Myocyte (in vitro differentiated cells): Measurements from ENCODE around the gene NUMBL. TPM values are rescaled to one million over a fixed set of nuclear protein-coding genes. Genes with fewer than 3 reads are reported as not detected.

Experiments used
- DNase-seq: peaks from one replicate; pipeline ENCODE4 v3.0.0-alpha.2; 2012; ENCODE audit warnings: low read depth
- total RNA-seq: library from RNA; depleted of rRNA; stranded (reverse); fragments of >200 nt; gene quantifications from 2 replicates; pipeline ENCODE4 v1.2.3, GENCODE V29; 2014

Gene NUMBL
- total RNA-seq, 1 donor from 2014 or later: 75.4 TPM

DNA sequence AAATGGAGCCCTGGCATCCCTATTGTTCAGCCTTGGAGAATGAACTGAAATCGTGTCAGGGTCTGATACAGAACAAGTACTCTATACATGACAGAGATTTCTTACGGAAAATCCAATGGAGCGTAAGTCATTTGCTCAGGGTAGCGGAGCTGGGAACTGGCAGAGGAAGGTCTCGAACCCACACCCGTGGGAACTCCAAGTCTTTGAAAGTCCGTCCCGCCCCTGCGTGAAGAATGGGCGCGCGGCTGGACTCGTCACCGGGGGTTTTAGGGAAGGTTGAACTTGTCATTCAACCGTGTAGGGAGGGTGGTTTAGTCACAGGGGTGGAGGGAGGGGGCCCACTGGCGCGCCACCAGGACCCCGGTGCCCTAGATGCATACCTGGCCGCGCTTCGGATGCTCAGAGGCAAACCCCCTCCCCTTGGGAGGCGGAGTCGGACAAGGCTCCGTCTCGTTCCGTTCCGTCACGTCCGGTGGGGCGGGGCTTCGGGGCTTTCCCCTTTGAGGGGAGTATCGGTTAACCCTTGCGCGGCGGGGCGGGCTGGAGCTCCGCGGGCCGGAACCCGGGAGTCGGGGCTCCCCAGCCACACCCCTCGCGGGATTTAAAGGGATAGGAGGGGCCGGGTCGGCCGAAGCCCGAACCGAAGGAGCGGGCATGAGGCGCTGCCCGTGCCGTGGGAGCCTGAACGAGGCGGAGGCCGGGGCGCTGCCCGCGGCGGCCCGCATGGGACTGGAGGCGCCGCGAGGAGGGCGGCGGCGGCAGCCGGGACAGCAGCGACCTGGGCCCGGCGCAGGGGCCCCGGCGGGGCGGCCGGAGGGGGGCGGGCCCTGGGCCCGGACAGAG is 26.3 kb upstream of the NUMBL start, which contains the start of the genes COQ8B and ITPKC:
Gene COQ8B, minus strand, starts transcription at position 405 of the 843 bp plus-strand sequence. CDS start 2,254 bp downstream, outside the sequence.
Gene ITPKC, plus strand, starts transcription at position 631 of the 843 bp plus-strand sequence. Its CDS starts 24 bp downstream, at position 655.
- peak; percentile 99 for DNase-seq

- DNase-seq: no peak
These were observed 25.6 kb upstream of the NUMBL start for GRCh38 chr19:40716031-40716481.

DNA sequence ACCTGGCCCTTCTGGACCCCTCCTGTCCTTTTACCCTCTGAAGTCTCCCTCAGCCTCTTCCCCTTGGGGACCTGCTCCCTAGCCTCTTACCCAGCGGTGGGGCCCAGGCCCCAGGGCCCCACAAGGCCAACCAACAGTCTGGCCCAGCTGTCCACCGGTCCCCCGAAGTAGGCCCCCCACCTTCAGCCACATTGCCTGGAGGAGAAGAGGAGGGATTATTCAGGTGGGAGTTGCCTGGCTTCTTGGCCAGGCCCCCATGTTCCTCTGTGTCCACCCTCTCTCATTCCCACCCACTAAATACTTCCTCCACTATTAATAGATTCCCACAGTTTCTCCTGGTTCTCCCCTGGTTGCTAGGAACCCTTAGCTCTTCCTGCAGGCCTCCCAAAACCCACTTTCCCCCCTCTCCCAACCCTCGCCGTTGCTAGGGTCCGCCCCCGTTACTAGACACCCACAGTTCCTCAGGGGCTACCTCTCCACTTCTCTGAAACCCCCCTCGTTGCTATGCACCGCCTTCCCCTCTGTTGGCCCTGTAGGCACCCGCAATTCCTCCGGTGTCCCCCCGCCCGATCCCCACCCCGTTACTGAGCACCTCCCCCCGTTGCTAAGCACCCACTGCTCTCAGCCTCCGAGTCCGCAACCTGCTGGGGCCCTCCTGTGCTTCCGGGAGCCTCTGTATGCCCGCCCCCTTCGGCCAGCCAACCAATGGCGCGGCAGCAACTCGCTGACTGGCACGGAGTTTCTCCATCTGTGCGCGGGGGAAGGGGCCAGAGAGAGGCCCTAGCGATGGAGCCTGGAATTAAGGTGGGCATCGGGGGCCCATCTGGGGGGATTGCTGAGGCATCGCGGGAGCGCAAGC is 24.2 kb upstream of the NUMBL start:
- DNase-seq: peak; percentile 96

- DNase-seq: no peak
These were observed 23.5 kb upstream of the NUMBL start for GRCh38 chr19:40713939-40714338.

DNA sequence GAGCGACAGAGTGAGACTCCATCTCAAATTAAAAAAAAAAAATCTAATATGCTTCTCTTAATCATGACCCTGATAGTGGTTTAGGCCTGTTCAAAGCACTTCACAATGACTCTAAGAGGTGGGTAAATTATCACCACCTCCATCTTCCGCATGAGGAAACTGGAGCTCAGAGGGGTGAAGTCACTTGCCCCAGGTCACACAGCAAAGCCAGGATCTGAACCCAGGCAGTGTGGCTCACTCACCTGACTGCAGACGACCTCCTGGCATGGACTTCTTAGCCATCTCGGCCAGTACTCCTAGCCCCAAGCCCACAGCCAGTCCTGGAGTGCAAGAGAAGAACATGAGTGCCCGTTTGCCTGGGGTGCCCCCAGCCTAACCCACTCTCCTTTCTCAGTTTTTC is 19.4 kb upstream of the NUMBL start:
- no peak for DNase-seq

GRCh38 chr19:40707615-40708014 is 17.2 kb upstream of the NUMBL start:
- DNase-seq: no peak

DNA sequence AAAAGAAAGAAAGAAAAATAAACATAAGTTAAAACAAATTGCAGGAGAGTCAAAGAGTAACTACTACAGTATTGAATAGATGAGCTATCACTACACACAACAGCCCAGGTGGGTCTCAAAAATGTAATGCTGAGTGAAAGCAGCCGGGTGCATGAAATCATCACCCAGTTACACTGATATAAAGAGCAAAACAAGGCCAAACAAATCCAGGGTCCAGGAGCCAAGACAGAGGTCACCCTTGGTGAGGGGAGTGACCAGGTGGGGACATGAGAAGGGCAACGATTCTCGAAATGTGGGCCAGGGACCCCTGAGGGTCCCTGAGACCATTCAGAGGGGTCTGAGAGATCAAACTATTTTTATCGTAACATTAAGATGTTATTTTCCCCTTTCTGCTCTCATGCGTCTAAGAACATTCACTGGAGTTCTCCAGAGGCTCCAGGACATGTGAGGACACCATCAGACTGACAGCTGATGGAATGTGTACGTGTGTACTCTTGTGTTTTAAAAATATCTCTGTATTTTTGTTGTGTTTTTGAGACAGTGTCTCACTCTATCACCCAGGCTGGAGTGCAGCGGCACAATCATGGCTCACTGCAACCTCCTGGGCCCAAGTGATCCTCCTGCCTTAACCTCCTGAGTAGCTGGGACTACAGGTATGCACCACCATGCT is 15.6 kb upstream of the NUMBL start:
- DNase-seq: no peak

GRCh38 chr19:40705362-40705651 is 14.9 kb upstream of the NUMBL start:
- no peak for DNase-seq

GRCh38 chr19:40704491-40705361 is 14.3 kb upstream of the NUMBL start:
- no peak for DNase-seq

DNA sequence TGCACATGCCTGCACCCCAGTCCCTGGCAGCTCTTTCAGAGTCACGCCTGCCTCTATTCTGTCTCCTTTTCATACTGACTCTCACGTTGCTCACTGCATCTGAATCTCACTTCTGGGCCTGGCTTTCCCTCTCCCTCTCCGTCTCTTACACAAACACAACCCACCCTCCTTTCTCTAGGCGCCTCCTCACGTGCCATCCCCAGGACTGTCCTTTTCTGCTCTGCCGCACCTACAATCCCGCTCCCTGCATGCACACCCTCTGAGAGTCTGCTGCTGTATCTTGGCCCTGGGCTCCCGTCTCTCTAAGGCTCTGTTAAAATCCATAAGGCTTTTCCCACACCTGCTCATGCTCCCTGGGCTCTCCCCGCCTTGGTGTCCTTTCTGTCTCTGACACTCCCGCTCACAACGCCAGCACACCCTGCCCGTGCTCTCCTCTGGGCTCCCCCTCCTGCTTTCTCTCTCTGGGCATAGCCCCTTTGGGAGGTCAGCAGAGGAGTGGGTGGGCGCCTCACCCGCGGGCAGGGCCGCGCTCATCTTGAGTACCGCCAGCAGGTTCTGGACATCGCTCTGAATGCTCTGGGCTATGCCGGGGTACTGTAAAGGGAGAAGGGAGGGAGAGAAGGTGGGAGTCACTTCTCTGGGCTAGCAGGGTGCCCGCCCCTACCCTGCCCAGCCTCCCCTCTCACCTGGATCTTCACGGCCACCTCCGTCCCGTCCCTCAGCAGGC is 12.7 kb upstream of the NUMBL start:
- DNase-seq: no peak

GRCh38 chr19:40702337-40703012 is 12.0 kb upstream of the NUMBL start:
- no peak for DNase-seq

- DNase-seq: no peak
These were observed 11.3 kb upstream of the NUMBL start for GRCh38 chr19:40701758-40702157.

DNA sequence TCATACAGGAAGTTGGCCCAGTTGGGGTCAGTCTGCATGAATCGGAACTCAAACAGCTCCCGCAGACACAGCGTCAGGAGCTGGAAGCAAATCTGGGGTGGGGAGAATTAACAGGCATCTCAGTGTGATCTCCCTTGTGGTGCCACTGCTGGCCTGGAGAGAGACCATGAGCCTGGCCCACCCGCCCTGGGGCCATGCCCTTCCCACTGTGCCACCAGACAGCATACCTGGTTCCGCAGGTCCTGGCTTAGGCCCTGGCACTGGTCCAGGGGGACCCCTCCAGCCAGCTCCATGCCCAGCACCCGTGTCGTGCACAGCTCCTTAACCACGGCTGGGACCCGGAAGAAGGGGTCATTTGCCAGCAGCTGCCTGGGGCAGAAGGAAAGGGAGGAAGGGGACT is 9.6 kb upstream of the NUMBL start:
- no peak for DNase-seq

- DNase-seq: no peak
These were observed 6.6 kb upstream of the NUMBL start for GRCh38 chr19:40697007-40697406.

DNA sequence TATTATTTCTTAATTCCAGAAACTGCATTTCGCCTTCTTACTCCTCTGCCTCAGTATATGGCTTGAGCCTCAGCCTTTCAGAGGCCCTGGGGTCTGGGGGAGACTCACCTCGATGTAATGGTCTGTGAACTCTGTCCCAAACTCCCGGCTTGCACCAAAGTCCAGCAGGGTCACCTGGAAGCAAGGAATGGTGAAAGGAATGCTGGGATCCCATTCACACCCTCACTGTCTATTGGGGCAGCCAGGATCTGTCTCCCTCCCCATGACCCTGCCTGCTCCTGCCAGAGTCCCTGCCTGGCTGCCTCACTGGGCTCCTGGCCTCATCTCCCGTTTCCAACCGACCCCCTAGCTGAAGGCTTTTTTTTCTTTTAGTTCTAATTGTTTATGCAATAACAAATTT is 5.4 kb upstream of the NUMBL start:
- DNase-seq: no peak

DNA sequence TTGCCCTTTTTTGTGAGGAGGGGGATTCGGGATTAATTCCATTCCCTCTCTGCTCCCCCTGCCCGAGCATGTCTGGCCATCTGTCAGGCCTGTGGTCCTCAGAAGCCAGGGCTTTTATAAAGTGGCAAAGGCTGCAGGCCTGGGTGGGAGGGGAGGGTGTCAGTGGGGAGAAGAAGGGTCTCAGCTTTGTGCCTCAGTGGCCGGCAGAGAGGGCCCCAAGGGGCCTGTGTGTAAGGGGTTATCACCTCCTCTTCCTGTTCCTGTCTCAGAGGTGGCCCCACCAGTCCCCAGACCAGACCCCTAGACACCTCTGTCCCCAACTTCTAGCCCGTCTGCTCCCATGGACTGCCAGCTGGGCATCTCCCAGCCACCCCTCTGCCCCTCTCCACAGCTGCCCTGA is 3.4 kb upstream of the NUMBL start:
- DNase-seq: no peak

GRCh38 chr19:40693150-40693788 is 2.8 kb upstream of the NUMBL start:
- peak; percentile 73 for DNase-seq

GRCh38 chr19:40692212-40692551 is 1.7 kb upstream of the NUMBL start:
- no peak for DNase-seq
